Upper lobe of right lung (tissue), 1 donor: ENCODE measurements around the gene PDE6B. TPM values are rescaled to one million over a fixed set of nuclear protein-coding genes. Genes with fewer than 3 reads are reported as not detected.
A peak's percentile ranks its signal among the peaks of the same experiment; 100 is the strongest.

Experiments
- ATAC-seq: fragments of 200-7000 bp; cut with Tn5 transposase; one replicate; pipeline ENCODE4 v1.9.1; 2020; ENCODE audit warnings: mild to moderate bottlenecking, moderate library complexity
- DNase-seq: peaks from one replicate; pipeline ENCODE4 v3.0.0-alpha.2; 2020
- H3K27ac ChIP-seq: fragments of 200-600 bp; one replicate; pipeline ENCODE4 v1.8.0; 2022
- H3K27me3 ChIP-seq: fragments of 200-600 bp; one replicate; pipeline ENCODE4 v1.8.0; 2022; ENCODE audit warnings: mild to moderate bottlenecking
- H3K36me3 ChIP-seq: fragments of 200-600 bp; one replicate; pipeline ENCODE4 v1.8.0; 2022
- H3K4me1 ChIP-seq: fragments of 200-600 bp; one replicate; pipeline ENCODE4 v1.8.0; 2022
- H3K4me3 ChIP-seq: fragments of 200-600 bp; one replicate; pipeline ENCODE4 v1.8.0; 2022; ENCODE audit warnings: mild to moderate bottlenecking
- H3K9me3 ChIP-seq: fragments of 200-600 bp; one replicate; pipeline ENCODE4 v1.8.0; 2022
- CTCF ChIP-seq: fragments of 200-600 bp; IDR thresholded peaks from one replicate; pipeline ENCODE4 v1.8.0; 2022; ENCODE audit warnings: antibody characterized with exemption
- intact Hi-C: fragments of 100-400 bp; cut with DNase I; formaldehyde crosslinking; loops from one replicate; pipeline ENCODE4 v1.11.0; 2022
- total RNA-seq: library from RNA; stranded (reverse); fragmentation: NEBNext Ultra II Directional; extraction: Animal tissue kit (Norgen Biotek cat#: 25700); gene quantifications from one replicate; pipeline ENCODE4 v1.2.1, GENCODE V29; 2021
- donor health status: DM: no; HTN: yes; CAD: no; lungs with severe emphysema.

Gene PDE6B
- total RNA-seq, 1 donor from 2014 or later, result 9.1 TPM

- H3K27ac ChIP-seq, result no peak overlapping the region
- H3K27me3 ChIP-seq, result no peaks in the 10 kb centered on the region
- intact Hi-C loops, result no loop called here
- no peak for DNase-seq
- no peaks in the 10 kb centered on the region for H3K9me3 ChIP-seq
- TF ChIP-seq CTCF, result no peak
- ATAC-seq, result no peak
- no peak overlapping the region for H3K4me3 ChIP-seq
- no peaks in the 10 kb centered on the region for H3K36me3 ChIP-seq
- H3K4me1 ChIP-seq, result no peaks in the 10 kb centered on the region
These were observed 35.9 kb downstream of the PDE6B start for GRCh38 chr4:661231-661630.

GRCh38 chr4:661881-662761 is 36.7 kb downstream of the PDE6B start:
- DNase-seq (no peak), ATAC-seq (no peak)
- no peak for TF ChIP-seq CTCF
- Histone ChIP-seq H3K4me3 (no peak overlapping the region), H3K27me3 (no peaks in the 10 kb centered on the region), H3K27ac (no peak overlapping the region), H3K4me1 (no peaks in the 10 kb centered on the region), H3K9me3 (no peaks in the 10 kb centered on the region), H3K36me3 (no peaks in the 10 kb centered on the region)
- intact Hi-C loops, result no loop called here

- no peaks in the 10 kb centered on the region for H3K36me3 ChIP-seq
- no peaks in the 10 kb centered on the region for H3K27me3 ChIP-seq
- H3K4me3 ChIP-seq, result peak overlapping the region; percentile 78
- intact Hi-C loops, result no loop called here
- DNase-seq (no peak), ATAC-seq (peak; percentile 13)
- no peak for TF ChIP-seq CTCF
- H3K9me3 ChIP-seq, result no peaks in the 10 kb centered on the region
- H3K4me1 ChIP-seq, result no peaks in the 10 kb centered on the region
- peak overlapping the region; percentile 71 for H3K27ac ChIP-seq
These were observed 37.7 kb downstream of the PDE6B start for GRCh38 chr4:663046-663437.

GRCh38 chr4:663438-664428 is 38.4 kb downstream of the PDE6B start:
- peak; percentile 89 for DNase-seq
- no peaks in the 10 kb centered on the region for H3K36me3 ChIP-seq
- no peaks in the 10 kb centered on the region for H3K4me1 ChIP-seq
- H3K4me3 ChIP-seq, result peak overlapping the region; percentile 78
- no peaks in the 10 kb centered on the region for H3K27me3 ChIP-seq
- peak; percentile 8 for TF ChIP-seq CTCF
- peak overlapping the region; percentile 71 for H3K27ac ChIP-seq
- intact Hi-C loops, result no loop called here
- H3K9me3 ChIP-seq, result no peaks in the 10 kb centered on the region
- ATAC-seq, result peak; percentile 82

GRCh38 chr4:664713-665231 is 39.4 kb downstream of the PDE6B start:
- no peaks in the 10 kb centered on the region for H3K27me3 ChIP-seq
- intact Hi-C loops, result no loop called here
- DNase-seq (no peak), ATAC-seq (no peak)
- no peaks in the 10 kb centered on the region for H3K4me1 ChIP-seq
- no peak overlapping the region for H3K27ac ChIP-seq
- H3K9me3 ChIP-seq, result no peaks in the 10 kb centered on the region
- no peaks in the 10 kb centered on the region for H3K36me3 ChIP-seq
- no peak overlapping the region for H3K4me3 ChIP-seq
- no peak for TF ChIP-seq CTCF
